ENCODE results near the gene UCHL1.

DNA sequence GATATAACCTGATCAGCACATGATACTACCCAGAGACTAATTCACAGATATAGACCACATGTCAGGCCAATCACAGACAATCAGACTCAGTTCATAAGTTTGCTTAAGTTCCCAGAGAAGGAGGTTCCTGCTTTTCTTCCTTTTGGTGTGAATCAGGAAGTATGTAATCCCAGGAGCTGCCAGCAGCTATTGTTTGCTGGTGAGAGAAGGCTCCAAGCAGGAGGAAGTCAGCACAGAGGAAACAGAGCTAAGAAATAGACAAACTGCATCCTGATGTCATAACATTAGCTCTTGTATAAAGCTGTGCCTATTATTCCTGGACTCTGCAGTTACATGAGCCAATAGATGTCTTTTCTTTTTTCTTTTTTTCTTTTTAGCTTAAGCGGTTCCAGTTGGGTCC lies 50.9 kb downstream of the UCHL1 start:
- TF ChIP-seq HDAC6 (IDR thresholded peaks at IDR 0.05; ENCODE audit: unreplicated experiment) = no peak
- TF ChIP-seq, protein P1, sequence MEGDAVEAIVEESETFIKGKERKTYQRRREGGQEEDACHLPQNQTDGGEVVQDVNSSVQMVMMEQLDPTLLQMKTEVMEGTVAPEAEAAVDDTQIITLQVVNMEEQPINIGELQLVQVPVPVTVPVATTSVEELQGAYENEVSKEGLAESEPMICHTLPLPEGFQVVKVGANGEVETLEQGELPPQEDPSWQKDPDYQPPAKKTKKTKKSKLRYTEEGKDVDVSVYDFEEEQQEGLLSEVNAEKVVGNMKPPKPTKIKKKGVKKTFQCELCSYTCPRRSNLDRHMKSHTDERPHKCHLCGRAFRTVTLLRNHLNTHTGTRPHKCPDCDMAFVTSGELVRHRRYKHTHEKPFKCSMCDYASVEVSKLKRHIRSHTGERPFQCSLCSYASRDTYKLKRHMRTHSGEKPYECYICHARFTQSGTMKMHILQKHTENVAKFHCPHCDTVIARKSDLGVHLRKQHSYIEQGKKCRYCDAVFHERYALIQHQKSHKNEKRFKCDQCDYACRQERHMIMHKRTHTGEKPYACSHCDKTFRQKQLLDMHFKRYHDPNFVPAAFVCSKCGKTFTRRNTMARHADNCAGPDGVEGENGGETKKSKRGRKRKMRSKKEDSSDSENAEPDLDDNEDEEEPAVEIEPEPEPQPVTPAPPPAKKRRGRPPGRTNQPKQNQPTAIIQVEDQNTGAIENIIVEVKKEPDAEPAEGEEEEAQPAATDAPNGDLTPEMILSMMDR (IDR thresholded peaks at IDR 0.05 in 2 of 3, conservative IDR thresholded peaks at IDR 0.05 in 1 of 3; ENCODE audit: control insufficient read depth in 2 of 3, extremely low read depth in 1 of 3, insufficient read depth in 1 of 3, low read depth in 3 of 3, low read length in 3 of 3) = no peak

Measured in GM12878 (cell line).